Measurements from ENCODE around the gene NUP160.

NUP160 gene

DNA sequence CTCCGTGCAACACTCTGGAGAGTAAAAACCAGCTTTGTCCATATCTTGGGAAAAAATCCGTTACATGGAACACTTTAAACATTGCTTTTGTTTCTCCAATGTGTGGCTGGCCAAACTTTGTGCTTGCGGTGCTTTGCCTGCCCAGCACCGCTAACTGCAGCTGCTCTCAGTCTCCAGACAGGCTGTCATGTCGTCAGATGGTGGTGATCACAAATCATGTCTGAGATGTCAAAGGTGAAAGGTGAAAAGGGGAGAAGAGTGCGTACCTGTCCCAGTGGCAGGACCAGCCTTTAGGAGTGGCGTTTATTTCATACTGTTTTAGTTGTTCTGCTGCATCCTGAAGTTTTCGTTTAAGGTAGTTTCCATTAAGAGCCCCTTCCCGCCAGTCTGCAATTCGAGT lies 115.9 kb downstream of the NUP160 start:
- FAIRE-seq (no peak), DNase-seq (ENCODE audit: insufficient read length) (no peak)
- no peak for TF ChIP-seq POLR2A (IDR thresholded peaks at IDR 0.05; ENCODE audit: low read depth, low read length)
- no peak for TF ChIP-seq TAF1 (IDR thresholded peaks at IDR 0.05; ENCODE audit: borderline replicate concordance, low read depth, low read length)
- no peak for TF ChIP-seq POLR2AphosphoS5 (IDR thresholded peaks at IDR 0.05; ENCODE audit: low read depth, low read length)

DNA sequence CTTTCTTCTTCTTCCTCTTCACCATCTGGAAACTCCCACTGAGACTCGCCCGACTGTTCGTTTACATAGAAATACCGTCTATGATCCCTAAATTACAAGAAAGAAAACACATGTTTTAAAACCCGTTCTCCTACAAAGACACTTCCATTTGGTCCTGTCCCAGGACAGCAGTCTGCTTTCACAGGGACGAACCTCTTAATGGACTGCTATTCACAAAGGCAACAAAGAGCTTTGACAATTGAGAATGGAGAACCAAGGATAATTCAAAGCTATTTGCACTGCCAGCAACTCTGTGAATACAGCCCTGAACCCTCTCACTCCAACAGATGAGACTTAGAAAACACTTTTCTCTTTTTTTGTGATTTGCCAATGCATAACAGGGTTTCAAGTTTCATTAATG lies 116.7 kb downstream of the NUP160 start:
- DNase-seq (ENCODE audit: insufficient read length) (no peak), FAIRE-seq (no peak)

More for the DNA sequence above, 116.7 kb downstream of the NUP160 start:
- no peak for TF ChIP-seq POLR2A (IDR thresholded peaks at IDR 0.05; ENCODE audit: low read depth, low read length)
- no peak for TF ChIP-seq POLR2AphosphoS5 (IDR thresholded peaks at IDR 0.05; ENCODE audit: low read depth, low read length)

Measured in GM12892 (cell line).